ENCODE results near the gene HNF1B. TPM values are rescaled to one million over a fixed set of nuclear protein-coding genes. Genes with fewer than 3 reads are reported as not detected.
A peak's percentile ranks its signal among the peaks of the same experiment; 100 is the strongest.

HNF1B gene
- total RNA-seq, 1 donor from 2014 or later = 29.8 TPM

DNA sequence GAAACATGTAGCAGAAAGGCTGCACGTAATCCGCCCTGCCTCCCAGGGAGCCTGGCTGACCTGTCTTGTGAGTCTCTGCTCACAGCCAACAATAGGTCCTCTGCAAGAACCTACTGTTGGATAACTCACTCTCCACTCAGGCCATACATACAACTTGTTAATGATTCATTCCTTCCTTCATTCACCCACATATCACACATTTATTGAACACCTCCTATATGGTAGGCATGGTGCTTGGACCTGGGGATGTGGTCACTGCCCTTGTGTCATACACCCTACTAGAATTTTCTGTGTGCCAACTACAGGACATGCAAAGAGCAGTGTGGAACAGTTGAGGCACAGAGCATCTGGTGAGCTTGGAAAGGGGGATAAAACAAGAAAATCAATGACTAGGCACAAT is 28.1 kb upstream of the HNF1B start:
- TF ChIP-seq, protein P1, sequence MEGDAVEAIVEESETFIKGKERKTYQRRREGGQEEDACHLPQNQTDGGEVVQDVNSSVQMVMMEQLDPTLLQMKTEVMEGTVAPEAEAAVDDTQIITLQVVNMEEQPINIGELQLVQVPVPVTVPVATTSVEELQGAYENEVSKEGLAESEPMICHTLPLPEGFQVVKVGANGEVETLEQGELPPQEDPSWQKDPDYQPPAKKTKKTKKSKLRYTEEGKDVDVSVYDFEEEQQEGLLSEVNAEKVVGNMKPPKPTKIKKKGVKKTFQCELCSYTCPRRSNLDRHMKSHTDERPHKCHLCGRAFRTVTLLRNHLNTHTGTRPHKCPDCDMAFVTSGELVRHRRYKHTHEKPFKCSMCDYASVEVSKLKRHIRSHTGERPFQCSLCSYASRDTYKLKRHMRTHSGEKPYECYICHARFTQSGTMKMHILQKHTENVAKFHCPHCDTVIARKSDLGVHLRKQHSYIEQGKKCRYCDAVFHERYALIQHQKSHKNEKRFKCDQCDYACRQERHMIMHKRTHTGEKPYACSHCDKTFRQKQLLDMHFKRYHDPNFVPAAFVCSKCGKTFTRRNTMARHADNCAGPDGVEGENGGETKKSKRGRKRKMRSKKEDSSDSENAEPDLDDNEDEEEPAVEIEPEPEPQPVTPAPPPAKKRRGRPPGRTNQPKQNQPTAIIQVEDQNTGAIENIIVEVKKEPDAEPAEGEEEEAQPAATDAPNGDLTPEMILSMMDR (conservative IDR thresholded peaks at IDR 0.05; ENCODE audit: low read depth, low read length) = no peak
- H3K4me3 ChIP-seq (ENCODE audit: low read depth, low read length) = no peak overlapping the region
- DNase-seq (ENCODE audit: low read depth) = no peak

DNA sequence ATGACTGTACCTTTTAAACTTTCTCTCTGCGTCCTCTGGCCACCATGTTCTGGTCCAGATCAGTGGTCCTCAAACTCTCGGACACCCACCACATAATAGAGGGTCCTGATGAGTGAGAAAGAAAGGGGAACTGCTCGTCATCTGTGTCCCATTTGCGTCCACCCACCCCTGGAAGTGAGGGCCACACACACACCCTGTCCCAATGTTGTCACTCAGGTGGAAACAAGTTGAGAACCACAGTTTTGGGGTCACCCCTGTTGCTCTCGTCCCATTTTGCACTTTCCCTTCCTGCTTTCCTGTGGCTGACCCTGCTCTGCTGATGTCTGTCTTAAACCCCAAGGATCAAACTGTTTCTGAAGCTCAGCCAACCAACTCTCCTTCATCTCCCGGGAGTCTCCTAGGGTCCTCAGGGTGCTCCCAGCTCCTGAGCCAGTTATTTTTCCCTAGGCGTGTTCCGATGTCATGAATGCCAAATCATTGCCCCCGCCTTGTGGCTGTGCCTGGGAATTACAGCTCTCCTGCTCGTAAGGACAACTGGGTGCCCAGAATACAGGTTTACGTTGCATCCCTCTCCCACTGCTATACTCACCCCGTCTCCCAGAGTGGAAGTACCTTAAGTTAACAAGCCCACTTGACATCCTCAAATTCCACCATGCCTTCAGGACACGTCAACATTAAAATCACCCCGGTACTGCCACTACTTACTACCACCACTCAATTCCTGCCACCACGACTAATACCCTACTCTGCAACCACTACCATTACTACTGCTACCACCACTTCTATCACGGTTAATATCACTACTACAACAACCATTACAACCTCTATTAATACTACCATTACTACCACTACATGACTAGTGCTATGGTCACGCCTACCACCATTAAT is 26.0 kb upstream of the HNF1B start:
- H3K4me3 ChIP-seq (ENCODE audit: low read depth, low read length) = no peak overlapping the region
- no peak for DNase-seq (ENCODE audit: low read depth)
- TF ChIP-seq, protein P1 (conservative IDR thresholded peaks at IDR 0.05; ENCODE audit: low read depth, low read length) = peak; percentile 87

DNA sequence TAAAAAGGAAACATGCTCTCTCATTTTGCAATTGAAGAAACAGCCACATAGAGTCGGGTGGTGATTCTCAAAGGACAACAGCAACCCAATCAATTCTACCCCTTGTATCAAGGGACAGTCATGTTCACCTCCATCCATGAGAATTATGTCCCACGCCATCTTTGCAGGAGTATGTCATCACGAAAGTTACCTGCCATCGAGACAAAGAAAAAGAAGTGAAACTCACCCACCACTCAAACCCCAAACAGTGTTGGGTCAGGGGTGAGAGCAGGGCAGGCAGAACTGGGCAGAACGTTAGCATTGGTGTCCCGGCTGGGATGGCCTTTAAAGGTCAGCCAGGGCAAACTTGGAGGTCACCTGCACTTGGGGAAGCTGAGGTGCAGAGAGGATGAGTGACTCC is 24.2 kb upstream of the HNF1B start:
- H3K4me3 ChIP-seq (ENCODE audit: low read depth, low read length) = no peak overlapping the region
- TF ChIP-seq, protein P1 (conservative IDR thresholded peaks at IDR 0.05; ENCODE audit: low read depth, low read length) = no peak
- no peak for DNase-seq (ENCODE audit: low read depth)

DNA sequence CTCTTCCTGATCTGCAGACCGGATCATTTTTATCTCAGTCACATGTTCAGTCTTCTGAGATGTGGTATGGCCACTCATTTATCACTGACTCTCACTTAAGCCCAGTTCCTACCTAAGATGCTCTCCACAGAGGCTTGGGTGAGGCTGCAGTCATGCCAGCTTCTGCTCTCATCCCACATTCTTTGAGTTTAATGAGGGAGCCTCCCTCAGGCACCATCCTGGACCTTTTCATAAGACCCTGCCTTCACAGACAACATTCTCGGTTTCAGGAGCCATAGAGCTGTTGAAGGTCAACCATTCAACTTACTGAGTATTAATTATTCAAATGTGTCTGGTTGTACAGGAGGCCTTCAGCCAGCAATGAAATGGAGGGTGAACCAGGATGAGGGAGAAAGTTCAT is 23.6 kb upstream of the HNF1B start:
- no peak for DNase-seq (ENCODE audit: low read depth)
- TF ChIP-seq, protein P1 (conservative IDR thresholded peaks at IDR 0.05; ENCODE audit: low read depth, low read length) = no peak
- H3K4me3 ChIP-seq (ENCODE audit: low read depth, low read length) = no peak overlapping the region

DNA sequence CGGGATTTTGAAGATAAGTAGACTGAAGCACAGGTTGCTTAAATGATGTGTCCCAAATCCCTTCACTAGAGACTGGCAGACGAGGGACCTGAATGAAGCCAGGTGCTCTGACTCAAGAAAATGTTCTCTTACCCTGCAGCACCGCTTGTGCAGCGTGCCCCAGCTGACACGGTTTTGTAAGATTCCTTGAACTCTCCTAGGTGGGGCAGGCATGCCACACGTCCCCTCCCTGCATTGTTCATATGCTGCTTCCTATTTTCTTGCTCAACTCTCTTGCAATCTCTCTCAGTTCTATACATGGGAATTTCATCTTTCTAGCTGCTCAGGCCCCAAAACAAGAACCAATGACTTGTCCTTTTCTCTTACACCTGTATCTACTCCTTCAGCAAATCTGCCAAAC is 22.1 kb upstream of the HNF1B start:
- H3K4me3 ChIP-seq (ENCODE audit: low read depth, low read length) = no peak overlapping the region
- no peak for DNase-seq (ENCODE audit: low read depth)
- TF ChIP-seq, protein P1 (conservative IDR thresholded peaks at IDR 0.05; ENCODE audit: low read depth, low read length) = no peak

DNA sequence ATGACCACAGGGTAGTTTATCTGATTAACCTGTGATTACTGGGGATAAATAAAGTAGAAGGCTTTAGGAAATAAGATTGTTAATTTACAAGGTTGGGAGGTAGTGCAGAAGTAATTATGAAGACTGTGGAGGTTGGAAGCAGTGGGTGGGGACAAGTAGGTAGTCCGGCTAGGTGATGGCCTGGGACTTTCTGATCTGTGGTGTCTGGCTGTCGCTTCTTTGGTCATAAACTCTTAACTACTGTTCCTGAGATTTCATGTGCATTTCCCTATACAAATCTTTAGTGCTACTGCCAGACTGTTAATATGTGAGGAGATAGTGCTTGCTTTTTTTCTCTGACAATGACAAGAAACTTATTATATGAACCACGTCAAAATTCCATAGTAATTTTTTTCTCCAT is 19.5 kb upstream of the HNF1B start:
- TF ChIP-seq, protein P1 (conservative IDR thresholded peaks at IDR 0.05; ENCODE audit: low read depth, low read length) = no peak
- no peak overlapping the region for H3K4me3 ChIP-seq (ENCODE audit: low read depth, low read length)
- DNase-seq (ENCODE audit: low read depth) = no peak

DNA sequence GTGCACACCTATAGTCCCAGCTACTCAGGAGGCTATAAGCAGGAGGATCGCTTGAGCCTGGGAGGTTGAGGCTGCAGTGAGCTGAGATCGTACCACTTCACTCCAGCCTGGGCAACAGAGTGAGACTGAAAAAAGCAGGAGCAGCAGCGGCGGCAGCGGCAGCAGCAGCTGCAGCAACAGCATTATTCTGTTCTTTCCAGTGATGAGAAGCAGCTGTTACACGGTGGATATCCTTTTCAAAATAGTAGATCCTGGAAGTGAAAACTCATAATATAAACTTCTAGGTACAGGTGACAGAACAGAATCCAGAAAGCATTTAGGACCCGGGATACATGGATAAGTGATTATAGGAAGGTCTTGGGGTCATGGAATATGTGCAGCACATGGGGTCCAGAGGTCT is 17.8 kb upstream of the HNF1B start:
- DNase-seq (ENCODE audit: low read depth) = no peak
- TF ChIP-seq, protein P1 (conservative IDR thresholded peaks at IDR 0.05; ENCODE audit: low read depth, low read length) = no peak
- H3K4me3 ChIP-seq (ENCODE audit: low read depth, low read length) = no peak overlapping the region
